GM12875 (cell line): Measurements from ENCODE around the gene UBE2L5.

Experiments used
- H3K4me3 ChIP-seq: one replicate; pipeline ENCODE4 v1.5.1; 2011; ENCODE audit warnings: low read depth, low read length, control low read depth
- TF ChIP-seq, protein P1 (sequence below): IDR thresholded peaks from 2 replicates; pipeline ENCODE4 v1.5.1; 2011; ENCODE audit warnings: low read depth, mild to moderate bottlenecking, control low read depth, inconsistent platforms, low read length, moderate library complexity, borderline replicate concordance; ENCODE audit not compliant: insufficient read depth

UBE2L5 gene

DNA sequence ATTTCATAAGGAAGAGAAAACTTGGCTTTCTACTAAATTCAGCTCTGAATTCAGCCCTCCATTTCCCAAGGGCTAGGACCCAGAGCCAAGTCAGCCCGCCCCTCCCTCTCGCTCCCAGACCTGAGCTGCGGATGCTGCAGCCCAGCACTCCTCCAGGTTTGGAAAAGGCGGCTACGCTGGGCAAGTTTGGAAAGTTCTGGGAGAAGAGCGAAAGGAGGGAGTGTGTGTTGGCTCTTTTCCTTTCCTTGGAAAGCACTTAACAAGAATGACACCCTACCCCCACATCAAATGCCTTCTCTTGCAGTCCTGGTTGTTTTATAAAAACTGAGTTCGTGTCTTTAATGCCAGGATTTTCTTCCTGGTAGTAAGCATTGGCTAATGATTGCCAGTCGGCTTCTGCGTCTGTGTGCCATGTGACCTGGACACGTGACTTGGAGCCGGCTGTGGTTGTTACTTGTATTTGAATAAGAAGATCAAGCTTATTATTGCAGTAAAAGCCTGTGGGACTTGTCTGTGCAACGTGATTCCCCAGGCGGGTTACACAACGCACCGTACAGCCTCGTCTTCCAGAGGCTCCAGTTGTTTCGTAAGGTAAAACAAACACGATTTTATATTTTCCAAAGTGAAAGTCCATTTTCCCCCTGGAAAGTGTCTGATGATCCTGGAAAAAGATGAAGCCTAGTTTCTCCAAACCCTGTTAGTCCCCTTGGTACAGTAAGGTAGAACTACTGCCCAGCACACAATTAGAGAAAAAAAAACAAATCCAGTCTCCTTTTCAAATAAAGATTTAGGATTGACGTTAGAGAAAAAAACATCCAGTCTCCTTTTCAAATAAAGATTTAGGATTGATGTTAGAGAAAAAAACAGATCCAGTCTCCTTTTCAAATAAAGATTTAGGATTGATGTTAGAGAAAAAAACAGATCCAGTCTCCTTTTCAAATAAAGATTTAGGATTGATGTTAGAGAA is 26.8 kb upstream of the UBE2L5 start:
- H3K4me3 ChIP-seq: peak overlapping the region; percentile 50
- TF ChIP-seq, protein P1, sequence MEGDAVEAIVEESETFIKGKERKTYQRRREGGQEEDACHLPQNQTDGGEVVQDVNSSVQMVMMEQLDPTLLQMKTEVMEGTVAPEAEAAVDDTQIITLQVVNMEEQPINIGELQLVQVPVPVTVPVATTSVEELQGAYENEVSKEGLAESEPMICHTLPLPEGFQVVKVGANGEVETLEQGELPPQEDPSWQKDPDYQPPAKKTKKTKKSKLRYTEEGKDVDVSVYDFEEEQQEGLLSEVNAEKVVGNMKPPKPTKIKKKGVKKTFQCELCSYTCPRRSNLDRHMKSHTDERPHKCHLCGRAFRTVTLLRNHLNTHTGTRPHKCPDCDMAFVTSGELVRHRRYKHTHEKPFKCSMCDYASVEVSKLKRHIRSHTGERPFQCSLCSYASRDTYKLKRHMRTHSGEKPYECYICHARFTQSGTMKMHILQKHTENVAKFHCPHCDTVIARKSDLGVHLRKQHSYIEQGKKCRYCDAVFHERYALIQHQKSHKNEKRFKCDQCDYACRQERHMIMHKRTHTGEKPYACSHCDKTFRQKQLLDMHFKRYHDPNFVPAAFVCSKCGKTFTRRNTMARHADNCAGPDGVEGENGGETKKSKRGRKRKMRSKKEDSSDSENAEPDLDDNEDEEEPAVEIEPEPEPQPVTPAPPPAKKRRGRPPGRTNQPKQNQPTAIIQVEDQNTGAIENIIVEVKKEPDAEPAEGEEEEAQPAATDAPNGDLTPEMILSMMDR: no peak

- H3K4me3 ChIP-seq: no peak overlapping the region
- TF ChIP-seq, protein P1: no peak
These were observed 25.7 kb upstream of the UBE2L5 start for GRCh38 chr13:30396434-30397075.

DNA sequence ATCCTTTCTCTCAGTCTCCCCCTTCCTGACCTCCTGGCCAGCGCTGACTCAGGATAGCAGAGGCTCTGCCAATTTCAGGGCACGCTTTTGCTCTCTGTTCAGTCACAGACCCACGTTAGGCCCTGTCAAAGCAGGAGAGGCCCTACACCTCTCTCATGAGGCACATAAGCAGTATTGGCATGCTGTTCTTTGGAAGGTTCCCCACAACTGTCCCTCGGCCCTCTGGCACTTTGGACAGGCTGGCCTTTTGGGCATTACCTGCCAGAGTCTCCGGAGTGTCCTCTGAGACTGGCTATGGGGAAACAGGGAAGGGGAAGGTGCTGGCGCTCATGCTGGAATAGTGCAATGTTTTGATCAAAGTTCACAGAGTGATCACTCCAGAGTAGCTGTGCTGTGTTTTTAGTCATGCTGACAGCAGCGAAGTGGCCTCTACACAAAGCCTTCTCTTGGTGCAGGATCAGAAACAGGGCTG is 23.7 kb upstream of the UBE2L5 start:
- TF ChIP-seq, protein P1: no peak
- H3K4me3 ChIP-seq: no peak overlapping the region

- TF ChIP-seq, protein P1: no peak
- no peak overlapping the region for H3K4me3 ChIP-seq
These were observed 21.9 kb upstream of the UBE2L5 start for GRCh38 chr13:30400376-30400775.

DNA sequence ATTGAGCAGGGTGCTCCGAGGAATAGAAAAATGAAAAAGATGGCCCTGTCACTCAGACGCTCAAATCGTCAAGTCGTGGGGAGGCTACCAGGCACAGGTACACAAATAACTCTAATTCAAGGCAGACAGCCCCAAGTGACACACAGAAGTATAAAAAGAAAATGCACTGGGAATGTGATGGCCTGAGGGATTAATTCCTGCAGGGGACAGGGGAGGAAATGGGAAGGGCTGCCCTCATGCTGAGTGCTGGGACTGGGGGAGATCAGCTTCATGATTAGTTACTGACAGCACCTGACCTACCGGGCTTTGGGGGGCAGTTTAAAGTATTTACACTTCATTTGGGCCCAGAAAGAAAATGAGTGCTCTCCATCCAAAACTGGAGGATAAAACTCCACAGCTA is 20.9 kb upstream of the UBE2L5 start:
- TF ChIP-seq, protein P1: no peak
- H3K4me3 ChIP-seq: no peak overlapping the region

DNA sequence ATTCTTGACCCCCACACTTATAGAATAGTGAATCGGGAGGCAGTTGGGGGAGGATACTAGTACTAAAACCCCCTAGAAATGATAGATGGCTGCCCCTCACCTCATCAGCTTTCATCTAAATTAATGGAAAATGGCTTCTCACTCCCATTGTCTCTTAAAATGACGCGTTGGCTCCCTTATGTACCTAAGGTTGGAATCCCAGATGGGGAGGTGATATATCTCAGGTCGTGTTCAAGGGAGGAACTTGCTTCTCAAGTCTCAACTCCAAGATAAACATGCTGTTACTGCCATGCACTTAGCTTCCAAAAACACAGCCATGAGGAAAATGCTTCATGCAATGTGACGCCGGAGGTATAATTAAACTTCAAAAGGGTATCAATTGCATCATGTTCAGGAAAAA is 18.8 kb upstream of the UBE2L5 start:
- TF ChIP-seq, protein P1: no peak
- no peak overlapping the region for H3K4me3 ChIP-seq

GRCh38 chr13:30404207-30404606 is 18.1 kb upstream of the UBE2L5 start:
- TF ChIP-seq, protein P1: no peak

More at GRCh38 chr13:30404207-30404606, 18.1 kb upstream of the UBE2L5 start:
- H3K4me3 ChIP-seq: no peak overlapping the region
